Upper lobe of left lung (tissue), 4 donors: ENCODE data around the gene COL9A1.

Experiments
- POLR2A ChIP-seq, 4 donors: fragments of 450-650 bp; IDR thresholded peaks; one replicate each; pipeline ENCODE4 v1.5.1; 2016 to 2017; ENCODE audit warnings: antibody characterized with exemption in 4 of 4, mild to moderate bottlenecking in 2 of 4
- POLR2AphosphoS5 ChIP-seq, 2 donors: sonication (generic); formaldehyde crosslinking; IDR thresholded peaks; one replicate each; pipeline ENCODE4 v1.5.1; 2017; ENCODE audit warnings: antibody characterized with exemption in 2 of 2
- TF ChIP-seq, protein P1 (sequence below), 6 experiments: fragments of 450-650 bp in 4 of 6; fragments of 200-600 bp in 2 of 6; sonication (generic) in 2 of 6; IDR thresholded peaks; one replicate each; pipeline ENCODE4 v1.5.1; 2016 to 2019; ENCODE audit warnings: antibody characterized with exemption in 6 of 6

DNA sequence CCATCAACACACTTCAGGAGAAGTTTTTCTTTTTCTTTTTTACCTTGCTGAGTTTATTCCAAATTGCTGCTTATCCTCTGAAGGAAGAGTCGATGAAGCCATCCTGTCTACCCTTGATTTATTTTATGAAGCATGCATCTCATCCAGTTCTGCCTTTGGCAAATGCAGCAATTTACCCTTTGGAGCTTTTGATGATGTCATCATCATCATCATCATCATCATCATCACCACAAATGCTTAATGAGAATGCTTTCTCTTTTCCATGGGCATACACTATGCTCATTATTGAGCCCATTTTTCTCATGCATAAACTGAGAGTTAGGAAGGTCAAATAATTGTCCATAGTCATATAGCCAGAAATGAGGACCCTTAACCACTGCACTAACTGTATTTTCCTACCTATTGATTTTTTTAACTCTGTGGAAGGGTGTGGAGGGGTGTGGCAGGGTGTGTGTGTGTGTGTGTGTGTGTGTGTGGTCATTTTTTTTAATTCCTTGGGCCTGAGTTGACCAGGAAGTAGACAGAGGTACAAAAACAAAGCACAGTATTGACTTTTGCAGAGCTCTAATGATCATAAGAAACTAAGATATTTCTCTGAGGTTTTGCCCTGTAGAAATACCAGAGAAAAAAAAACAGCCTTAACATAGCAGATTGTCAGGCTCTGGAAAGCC lies 82.8 kb downstream of the COL9A1 start:
- TF ChIP-seq, protein P1, sequence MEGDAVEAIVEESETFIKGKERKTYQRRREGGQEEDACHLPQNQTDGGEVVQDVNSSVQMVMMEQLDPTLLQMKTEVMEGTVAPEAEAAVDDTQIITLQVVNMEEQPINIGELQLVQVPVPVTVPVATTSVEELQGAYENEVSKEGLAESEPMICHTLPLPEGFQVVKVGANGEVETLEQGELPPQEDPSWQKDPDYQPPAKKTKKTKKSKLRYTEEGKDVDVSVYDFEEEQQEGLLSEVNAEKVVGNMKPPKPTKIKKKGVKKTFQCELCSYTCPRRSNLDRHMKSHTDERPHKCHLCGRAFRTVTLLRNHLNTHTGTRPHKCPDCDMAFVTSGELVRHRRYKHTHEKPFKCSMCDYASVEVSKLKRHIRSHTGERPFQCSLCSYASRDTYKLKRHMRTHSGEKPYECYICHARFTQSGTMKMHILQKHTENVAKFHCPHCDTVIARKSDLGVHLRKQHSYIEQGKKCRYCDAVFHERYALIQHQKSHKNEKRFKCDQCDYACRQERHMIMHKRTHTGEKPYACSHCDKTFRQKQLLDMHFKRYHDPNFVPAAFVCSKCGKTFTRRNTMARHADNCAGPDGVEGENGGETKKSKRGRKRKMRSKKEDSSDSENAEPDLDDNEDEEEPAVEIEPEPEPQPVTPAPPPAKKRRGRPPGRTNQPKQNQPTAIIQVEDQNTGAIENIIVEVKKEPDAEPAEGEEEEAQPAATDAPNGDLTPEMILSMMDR (IDR thresholded peaks at IDR 0.05): no peak
- TF ChIP-seq POLR2AphosphoS5 (IDR thresholded peaks at IDR 0.05): no peak
- no peak for TF ChIP-seq POLR2A (IDR thresholded peaks at IDR 0.05)
